Epithelial cell of esophagus (primary cell): Measurements from ENCODE around the gene KRTCAP2.

Source experiments
- DNase-seq: peaks from one replicate; pipeline ENCODE4 v3.0.0; 2010; ENCODE audit warnings: low read depth
- H3K4me3 ChIP-seq: 2 replicates; pipeline ENCODE4 v1.5.1; 2011; ENCODE audit warnings: mild to moderate bottlenecking, low read length, control low read depth
- CTCF ChIP-seq: IDR thresholded peaks from 2 replicates; pipeline ENCODE4 v1.5.1; 2011; ENCODE audit warnings: low read depth, mild to moderate bottlenecking, low read length, control low read depth, inconsistent platforms; ENCODE audit not compliant: insufficient read depth; ENCODE audit errors: missing control alignments

The KRTCAP2 gene

GRCh38 chr1:155137154-155137949 is 35.8 kb downstream of the KRTCAP2 start:
- no peak for DNase-seq
- no peak for TF ChIP-seq CTCF
- H3K4me3 ChIP-seq: peak overlapping the region; percentile 81

GRCh38 chr1:155136748-155137147 is 36.4 kb downstream of the KRTCAP2 start:
- peak overlapping the region; percentile 81 for H3K4me3 ChIP-seq
- no peak for DNase-seq
- TF ChIP-seq CTCF: no peak

GRCh38 chr1:155135415-155136028 is 37.6 kb downstream of the KRTCAP2 start, which contains the start of gene SLC50A1:
Gene SLC50A1, plus strand, starts transcription at chr1:155135852. Its CDS starts 60 bp downstream, at chr1:155135912.
- peak; percentile 26 for TF ChIP-seq CTCF
- peak; percentile 96 for DNase-seq
- H3K4me3 ChIP-seq: peak within 1 kb of the TSS; percentile 81

- no peak for TF ChIP-seq CTCF
- DNase-seq: peak; percentile 100
These were observed 38.2 kb downstream of the KRTCAP2 start for GRCh38 chr1:155134880-155135414.

GRCh38 chr1:155134322-155134721 is 38.8 kb downstream of the KRTCAP2 start:
- TF ChIP-seq CTCF: peak; percentile 8
- peak overlapping the region; percentile 81 for H3K4me3 ChIP-seq
- DNase-seq: peak; percentile 42

More at GRCh38 chr1:155134880-155135414, 38.2 kb downstream of the KRTCAP2 start:
- peak overlapping the region; percentile 81 for H3K4me3 ChIP-seq

- no peak for TF ChIP-seq CTCF
- DNase-seq: no peak
These were observed 39.3 kb downstream of the KRTCAP2 start for GRCh38 chr1:155133799-155134281.

More at GRCh38 chr1:155133799-155134281, 39.3 kb downstream of the KRTCAP2 start:
- no peak overlapping the region for H3K4me3 ChIP-seq
